Inferior parietal cortex (tissue), 1 donor: ENCODE data around the gene BCAS3.
"Not testable (repeated sequence)": the region's sequence is repeated elsewhere in the genome, so short reads cannot be mapped to it uniquely, and the experiment has no call there.

Source experiments
- DNase-seq: peaks from one replicate; pipeline ENCODE4 v3.0.0-alpha.2; 2016; ENCODE audit errors: extremely low spot score

The BCAS3 gene

DNA sequence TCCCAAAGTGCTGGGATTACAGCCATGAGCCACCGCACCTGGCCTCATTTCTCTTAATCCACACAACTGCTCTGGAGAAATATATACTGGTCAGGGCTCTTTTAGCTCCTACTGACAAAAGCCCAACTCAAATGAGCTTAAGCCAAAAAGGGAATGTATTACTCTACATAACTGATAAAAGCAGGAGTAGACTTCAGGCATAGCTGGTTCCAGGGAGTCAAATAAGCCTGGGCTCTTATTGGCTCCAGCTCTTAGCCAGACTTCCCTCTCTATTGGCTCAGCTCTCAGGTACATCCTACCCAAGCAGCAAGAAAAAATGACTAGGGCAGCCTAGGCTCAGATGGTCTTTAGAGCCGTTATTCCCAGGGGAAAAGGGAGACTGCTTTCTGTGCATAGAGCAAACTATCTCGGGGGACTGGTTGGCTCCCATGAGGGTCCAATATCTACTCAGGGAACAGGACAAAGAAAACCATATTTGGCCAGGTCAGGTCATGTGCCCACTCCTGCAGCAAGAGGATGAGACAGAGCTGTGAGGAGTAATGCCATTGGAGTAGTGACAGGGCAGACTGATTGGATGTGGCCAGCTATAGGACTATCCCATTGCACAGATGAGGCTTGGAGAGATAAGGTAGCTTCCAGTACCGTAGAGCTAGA lies 743.2 kb downstream of the BCAS3 start:
- DNase-seq, result no peak

- DNase-seq, result no peak
Observed at GRCh38 chr17:61421460-61421859, 743.8 kb downstream of the BCAS3 start.

DNA sequence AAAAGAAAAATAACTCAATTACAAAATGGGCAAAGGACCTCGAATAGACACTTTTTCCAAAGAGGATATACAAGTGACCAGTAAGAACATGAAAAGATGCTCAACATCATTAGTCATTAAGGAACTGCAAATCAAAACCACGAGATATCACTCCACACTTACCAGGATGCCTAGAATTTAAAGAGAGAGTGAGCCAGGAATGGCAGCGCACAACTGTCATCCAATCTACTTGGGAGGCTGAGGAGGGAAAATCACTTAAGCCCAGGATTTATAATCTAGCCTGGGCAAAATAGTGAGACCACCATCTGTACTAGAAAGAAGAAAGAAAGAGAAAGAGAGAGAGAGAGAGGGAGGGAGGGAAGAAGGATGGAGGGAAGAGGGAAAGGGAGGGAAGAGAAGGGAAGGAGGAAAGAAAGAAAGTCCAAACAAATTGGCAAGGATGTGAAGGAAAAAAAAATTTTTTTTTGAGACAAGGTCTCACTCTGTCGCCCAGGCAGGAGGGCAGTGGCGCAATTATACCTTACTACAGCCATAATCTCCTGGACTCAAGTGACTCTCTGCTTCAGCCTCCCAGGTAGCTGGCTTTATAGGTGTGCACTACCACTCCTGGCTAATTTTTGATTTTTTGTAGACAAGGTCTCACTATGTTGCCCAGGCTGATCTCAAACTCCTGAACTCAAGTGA lies 744.6 kb downstream of the BCAS3 start:
- DNase-seq, result no peak

- DNase-seq, result no peak
Observed at GRCh38 chr17:61422869-61423268, 745.2 kb downstream of the BCAS3 start.

GRCh38 chr17:61423967-61424649 lies 746.5 kb downstream of the BCAS3 start:
- DNase-seq, result no peak

- no peak for DNase-seq
Observed at GRCh38 chr17:61425682-61426481, 748.2 kb downstream of the BCAS3 start.

DNA sequence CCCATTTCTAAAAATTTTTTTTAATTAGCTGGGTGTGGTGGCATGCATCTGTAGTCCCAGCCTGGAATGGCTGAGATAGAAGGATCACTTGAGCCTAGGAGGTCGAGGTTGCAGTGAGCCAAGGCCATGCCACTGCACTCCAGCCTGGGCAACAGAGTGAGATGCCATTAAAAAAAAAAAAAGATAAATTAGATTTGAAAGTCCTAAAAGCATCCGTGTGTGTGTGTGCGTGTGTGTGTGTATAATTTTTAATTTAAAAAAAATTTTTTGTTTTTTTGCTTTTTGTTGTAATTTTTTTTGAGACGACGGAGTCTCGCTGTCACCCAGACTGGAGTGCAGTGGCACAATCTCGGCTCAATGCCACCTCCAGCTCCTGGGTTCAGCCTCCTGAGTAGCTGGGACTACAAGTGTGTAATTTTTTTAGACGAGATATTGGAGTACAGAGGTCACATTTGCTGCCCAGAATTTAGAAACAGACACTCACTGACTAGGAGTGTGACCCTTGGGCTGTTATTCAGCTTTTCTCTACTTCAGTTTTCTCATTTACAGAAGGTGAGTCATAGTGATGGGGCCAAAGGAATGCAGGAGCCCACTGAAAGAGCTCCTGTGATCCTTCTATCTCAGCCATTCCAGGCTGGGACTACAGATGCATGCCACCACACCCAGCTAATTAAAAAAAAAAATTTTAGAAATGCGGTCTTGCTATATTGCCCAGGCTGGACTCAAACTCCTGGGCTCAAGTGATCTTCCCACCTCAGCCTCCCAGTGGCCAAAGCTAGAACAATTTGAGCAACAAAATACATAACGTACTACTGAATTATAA lies 749.0 kb downstream of the BCAS3 start:
- DNase-seq, result no peak

- no peak for DNase-seq
Observed at GRCh38 chr17:61427567-61427966, 749.9 kb downstream of the BCAS3 start.

DNA sequence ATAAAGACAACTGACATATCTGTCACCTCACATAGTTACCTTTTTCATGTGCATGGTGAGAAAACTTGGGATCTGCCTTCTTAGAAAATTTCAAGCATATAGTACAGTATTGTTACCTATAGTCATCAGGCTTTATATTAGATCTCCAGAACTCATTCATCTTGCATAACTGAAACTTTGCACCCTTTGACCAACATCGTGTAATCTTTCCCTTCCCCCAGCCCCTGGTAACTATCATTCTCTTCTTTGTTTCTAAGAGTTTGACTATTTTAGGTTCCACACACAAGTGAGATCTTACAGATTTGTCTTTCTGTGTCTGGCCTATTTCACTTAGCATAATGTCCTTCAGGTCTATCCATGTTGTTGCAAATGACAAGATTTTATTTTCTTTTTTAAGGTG lies 751.6 kb downstream of the BCAS3 start:
- no peak for DNase-seq

GRCh38 chr17:61429831-61430230 lies 752.2 kb downstream of the BCAS3 start:
- DNase-seq, result not testable (repeated sequence)

DNA sequence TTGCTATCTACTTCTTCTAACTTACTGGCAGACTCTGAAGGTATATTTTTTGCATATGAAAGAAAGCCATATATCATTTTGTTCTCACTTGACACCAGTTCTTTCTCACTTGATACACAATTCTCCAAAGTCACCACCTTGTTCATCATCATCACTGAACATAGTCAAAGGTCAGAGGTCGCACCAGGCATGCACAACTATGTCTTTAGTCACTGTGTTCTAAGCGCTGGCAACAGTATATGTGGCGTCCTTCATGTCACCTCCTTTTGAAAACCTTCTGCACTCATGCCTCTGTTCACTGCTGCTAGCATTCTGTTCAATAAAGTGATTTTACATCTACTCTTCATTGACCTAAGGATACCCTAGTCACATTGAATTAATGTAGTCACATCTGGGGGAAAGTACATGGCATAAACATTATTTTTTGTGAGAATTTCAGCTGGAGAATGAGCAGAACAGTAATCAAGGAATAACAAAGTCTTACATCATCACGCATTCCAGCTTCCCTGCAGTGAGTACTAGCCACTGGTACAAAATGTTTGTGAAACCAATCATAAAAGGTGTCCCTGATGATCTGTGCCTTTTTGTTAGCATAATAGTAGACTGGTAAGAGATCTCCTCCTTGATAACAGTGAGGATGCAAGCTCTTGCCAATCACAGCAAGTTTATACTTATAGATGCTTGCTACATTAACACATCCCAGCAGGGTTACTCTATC lies 754.1 kb downstream of the BCAS3 start:
- no peak for DNase-seq

GRCh38 chr17:61436273-61436672 lies 758.6 kb downstream of the BCAS3 start:
- DNase-seq, result no peak

DNA sequence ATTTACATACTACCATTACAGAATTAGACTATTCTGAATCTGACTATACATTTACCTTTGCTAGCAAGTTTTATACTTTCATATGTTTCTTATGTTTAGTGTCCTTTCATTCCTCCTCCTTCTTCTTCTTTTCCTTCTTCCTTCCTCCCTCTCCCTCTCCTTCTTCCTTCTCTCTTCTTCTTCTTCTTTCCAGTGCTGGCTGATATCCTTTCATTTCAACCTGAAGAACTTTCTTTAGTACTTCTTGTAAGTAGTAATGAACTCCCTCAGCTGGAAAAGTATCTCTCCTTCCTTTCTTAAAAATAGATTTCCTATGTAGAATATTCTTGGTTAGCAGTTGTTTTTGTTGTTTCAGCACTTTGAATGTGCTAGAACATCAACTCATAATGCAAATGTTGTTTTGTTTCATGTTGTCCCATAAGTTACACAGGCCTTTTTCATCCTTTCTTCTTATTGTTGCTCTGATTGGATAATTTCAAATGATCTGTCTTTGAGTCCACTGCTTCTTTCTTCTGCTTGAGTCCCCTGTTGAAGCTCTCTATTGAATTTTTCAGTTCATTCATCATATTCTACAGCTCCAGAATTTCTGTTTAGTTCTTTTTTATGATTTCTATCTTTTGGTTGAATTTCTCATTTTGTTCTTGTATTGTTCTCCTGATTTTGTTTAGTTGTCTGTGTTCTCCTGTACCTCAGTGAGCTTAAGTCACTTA lies 759.5 kb downstream of the BCAS3 start:
- DNase-seq, result no peak

DNA sequence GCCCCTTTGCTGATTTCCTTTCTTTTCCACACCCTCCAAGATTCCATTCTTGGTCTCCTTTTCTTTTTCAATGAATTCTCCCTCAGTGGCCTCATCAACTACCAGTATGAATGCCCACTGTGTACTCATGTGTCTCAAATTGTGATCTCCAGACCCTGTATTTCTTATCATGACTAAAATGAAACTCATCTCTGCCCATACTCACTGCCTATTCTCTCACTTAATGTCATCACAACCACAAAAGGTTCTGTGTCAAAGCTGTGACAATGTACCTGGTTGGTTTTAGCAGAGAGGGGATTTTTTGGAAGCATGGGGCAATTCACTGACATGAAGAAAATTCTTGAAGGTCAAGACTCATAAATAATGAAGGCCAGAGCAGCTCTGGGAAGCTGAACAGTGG lies 763.0 kb downstream of the BCAS3 start:
- no peak for DNase-seq

DNA sequence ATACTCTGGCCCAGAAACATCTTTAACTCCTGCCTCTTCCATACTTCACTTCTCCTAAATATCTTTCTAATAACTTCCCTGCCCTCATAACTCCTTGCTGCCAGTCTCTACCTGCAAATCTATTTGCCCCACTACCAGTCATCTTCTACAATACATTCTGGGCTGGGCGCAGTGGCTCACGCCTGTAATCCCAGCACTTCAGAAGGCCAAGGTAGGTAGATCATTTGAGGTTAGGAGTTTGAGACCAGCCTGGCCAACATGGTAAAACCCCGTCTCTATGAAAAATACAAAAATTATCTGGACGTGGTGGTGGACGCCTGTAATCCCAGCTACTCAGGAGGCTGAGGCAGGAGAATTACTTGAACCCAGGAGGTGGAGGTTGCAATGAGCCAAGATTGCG lies 763.9 kb downstream of the BCAS3 start:
- not testable (repeated sequence) for DNase-seq

DNA sequence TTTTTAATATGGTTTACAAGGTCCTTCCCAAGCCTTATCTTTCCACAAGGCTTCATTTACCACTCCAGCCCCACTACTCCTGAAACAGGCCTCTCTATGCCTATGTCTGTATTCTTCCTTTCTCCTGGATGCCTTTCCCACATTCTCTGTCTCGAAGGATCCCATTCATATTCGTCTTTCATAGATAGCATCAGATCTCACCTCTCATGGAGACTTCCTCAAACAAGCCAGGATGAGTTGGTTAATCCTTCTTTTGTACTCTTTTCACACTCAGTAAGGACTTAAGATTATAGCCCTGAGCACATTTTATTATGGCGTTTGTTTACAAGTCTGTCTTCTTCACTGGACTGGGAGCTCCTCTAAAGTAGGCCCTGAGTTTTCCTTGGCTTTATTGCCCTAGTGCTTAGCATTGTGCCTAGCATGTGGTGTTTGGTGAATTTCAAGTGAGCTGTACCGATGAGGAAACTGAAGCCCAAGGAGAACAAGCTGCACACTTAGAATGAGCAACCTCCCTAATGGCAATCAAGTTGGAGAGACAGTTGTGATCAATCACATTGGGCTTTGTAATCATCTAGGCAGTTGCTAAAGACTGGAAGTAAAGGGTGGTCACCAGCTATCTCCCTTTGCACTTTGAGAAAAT lies 764.6 kb downstream of the BCAS3 start:
- no peak for DNase-seq
